Frontal cortex (tissue), 4 donors: ENCODE measurements around the gene ZNF280A. TPM values are rescaled to one million over a fixed set of nuclear protein-coding genes. Genes with fewer than 3 reads are reported as not detected.

Experiments used
- DNase-seq, 2 donors: peaks; one replicate each; pipeline ENCODE4 v3.0.0; 2012; ENCODE audit warnings: low spot score in 2 of 2
- FAIRE-seq: peaks from 2 replicates; lab custom pipeline; 2012; peaks lifted over from hg19 to GRCh38; lab: Jason Lieb, UNC
- total RNA-seq: library from RNA; depleted of rRNA; stranded (reverse); fragments of >200 nt; gene quantifications from one replicate; pipeline ENCODE4 v1.2.3, GENCODE V29; 2014
- donor health status: control.
- donor health status: control.
- donor health status: control.

The ZNF280A gene
- total RNA-seq, result not detected

GRCh38 chr22:22520020-22520656 is at the start of gene ZNF280A:
TSS of gene ZNF280A (minus strand) at chr22:22520270. CDS start at chr22:22515630, 4,640 bp downstream.
- DNase-seq (no peak), FAIRE-seq (no peak)

GRCh38 chr22:22569218-22569617 is 49.1 kb upstream of the ZNF280A start:
- DNase-seq (no peak), FAIRE-seq (no peak)

- DNase-seq (no peak), FAIRE-seq (no peak)
Measured at GRCh38 chr22:22565981-22566380, 45.9 kb upstream of the ZNF280A start.

GRCh38 chr22:22558972-22559603 is 39.0 kb upstream of the ZNF280A start, which contains the start of gene PRAME:
TSS of gene PRAME (minus strand) at chr22:22559265. CDS start at chr22:22556832, 2,433 bp downstream.
- FAIRE-seq (no peak), DNase-seq (peak in 1 of 2 donors; percentile 29)

- DNase-seq, result no peak
- FAIRE-seq, result no peak
Measured at GRCh38 chr22:22558071-22558971, 38.3 kb upstream of the ZNF280A start.

- FAIRE-seq (no peak), DNase-seq (no peak)
Measured at GRCh38 chr22:22556995-22557925, 37.2 kb upstream of the ZNF280A start.

- no peak for DNase-seq
- FAIRE-seq, result no peak
Measured at GRCh38 chr22:22556578-22556977, 36.5 kb upstream of the ZNF280A start.

- no peak for DNase-seq
- FAIRE-seq, result no peak
Measured at GRCh38 chr22:22555596-22555995, 35.5 kb upstream of the ZNF280A start.

- DNase-seq, result no peak
- no peak for FAIRE-seq
Measured at GRCh38 chr22:22554587-22555284, 34.7 kb upstream of the ZNF280A start.

GRCh38 chr22:22553735-22554586 is 33.9 kb upstream of the ZNF280A start:
- DNase-seq, result no peak

GRCh38 chr22:22553141-22553540 is 33.1 kb upstream of the ZNF280A start:
- DNase-seq (no peak), FAIRE-seq (no peak)

More at GRCh38 chr22:22553735-22554586, 33.9 kb upstream of the ZNF280A start:
- FAIRE-seq, result no peak

GRCh38 chr22:22552630-22553029 is 32.6 kb upstream of the ZNF280A start:
- DNase-seq (no peak), FAIRE-seq (no peak)

GRCh38 chr22:22550789-22551434 is 30.8 kb upstream of the ZNF280A start:
- FAIRE-seq (no peak), DNase-seq (no peak)

GRCh38 chr22:22548910-22549309 is 28.8 kb upstream of the ZNF280A start:
- DNase-seq, result no peak
- FAIRE-seq, result no peak

- DNase-seq, result no peak
- no peak for FAIRE-seq
Measured at GRCh38 chr22:22548317-22548716, 28.2 kb upstream of the ZNF280A start.

- FAIRE-seq, result no peak
Measured at GRCh38 chr22:22547692-22548300, 27.7 kb upstream of the ZNF280A start.

GRCh38 chr22:22547226-22547625 is 27.2 kb upstream of the ZNF280A start:
- no peak for DNase-seq
- FAIRE-seq, result no peak

More at GRCh38 chr22:22547692-22548300, 27.7 kb upstream of the ZNF280A start:
- no peak for DNase-seq
